COLO829 (cell line): ENCODE results near the gene TENT4A.

Experiments used
- DNase-seq: peaks from one replicate; pipeline ENCODE4 v3.0.0; 2012; ENCODE audit warnings: low spot score

The TENT4A gene

DNA sequence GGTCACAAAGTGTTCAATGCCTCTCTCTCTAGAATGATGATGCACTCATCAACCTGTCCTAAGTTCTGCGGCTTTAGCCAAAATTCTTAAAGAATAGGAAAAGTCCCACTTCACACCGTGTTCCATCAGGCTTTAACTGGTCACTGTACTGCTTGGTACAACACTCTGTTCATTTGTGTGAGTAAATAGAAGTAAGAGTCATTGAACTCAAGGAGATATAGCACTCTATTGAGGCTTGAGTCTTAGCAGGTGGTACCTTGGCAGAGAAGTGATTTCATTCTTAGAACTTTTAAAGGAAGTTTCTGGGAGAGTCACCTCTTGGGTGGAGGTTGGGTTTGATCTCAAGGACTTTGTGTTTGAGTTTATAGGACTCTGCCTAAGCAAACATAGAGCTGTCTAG lies 92.6 kb downstream of the TENT4A start:
- DNase-seq: no peak
